HepG2 (cell line): ENCODE measurements around the gene ACVR1B. TPM values are rescaled to one million over a fixed set of nuclear protein-coding genes. Genes with fewer than 3 reads are reported as not detected.

ENCODE experiments used
- ATAC-seq: fragments of 200-7000 bp; cut with Tn5 transposase; 3 replicates; pipeline ENCODE4 v1.9.1; 2020; ENCODE audit warnings: mild to moderate bottlenecking, moderate library complexity
- BruUV-seq: library from RNA; stranded (reverse); fragments of 400-500 nt; replicated peaks from 2 replicates; lab custom pipeline; 2021; lab: Mats Ljungman, UMichigan
- CTCF ChIA-PET: fragments of 300-600 bp; formaldehyde crosslinking; extraction: SDS; loops from one replicate; lab custom pipeline; 2021; ENCODE audit warnings: low total read pairs, inconsistent platforms, low intra/inter-chr PET ratio; lab: Yijun Ruan, JAX
- POLR2A ChIA-PET: fragments of 350-600 bp; sonication (Branson Sonifier 250); formaldehyde crosslinking; loops from one replicate; lab custom pipeline; 2020; ENCODE audit warnings: antibody characterized with exemption, inconsistent platforms; lab: Yijun Ruan, JAX
- DNase-seq: peaks from one replicate; pipeline ENCODE4 v3.0.0-alpha.2; 2015; ENCODE audit warnings: low spot score
- FAIRE-seq: peaks from 3 replicates; lab custom pipeline; 2011; peaks lifted over from hg19 to GRCh38; lab: Jason Lieb, UNC
- H2AFZ ChIP-seq: one replicate; pipeline ENCODE4 v1.6.1; 2011; ENCODE audit warnings: low read length, inconsistent platforms
- H3K27ac ChIP-seq: fragments of 300-600 bp; 3 replicates; pipeline ENCODE4 v1.8.0; 2011; ENCODE audit warnings: mixed run types, mild to moderate bottlenecking, mixed read lengths, low read length, inconsistent platforms; ENCODE audit not compliant: insufficient read depth; ENCODE audit errors: extremely low read length
- H3K27me3 ChIP-seq, 2 experiments: fragments of 200-600 bp in 1 of 2; 2 replicates in 1 of 2; 3 replicates in 1 of 2; pipeline versions ENCODE4 v1.6.0 to v1.8.0; 2011; ENCODE audit warnings: low read length in 2 of 2, mild to moderate bottlenecking in 2 of 2, moderate library complexity in 2 of 2, inconsistent platforms in 1 of 2; ENCODE audit not compliant: insufficient read depth in 2 of 2, control insufficient read depth in 1 of 2
- H3K36me3 ChIP-seq, 2 experiments: fragments of 200-600 bp in 1 of 2; replicated peaks in 1 of 2; 2 replicates in 1 of 2; 3 replicates in 1 of 2; pipeline versions ENCODE4 v1.5.1 to v1.8.0; 2011; ENCODE audit warnings: low read length in 2 of 2, inconsistent platforms in 1 of 2; ENCODE audit not compliant: insufficient read depth in 2 of 2, control insufficient read depth in 1 of 2
- H3K4me1 ChIP-seq: 2 replicates; pipeline ENCODE4 v1.5.1; 2012; ENCODE audit warnings: low read length, inconsistent platforms; ENCODE audit not compliant: insufficient read depth
- H3K4me2 ChIP-seq: 2 replicates; pipeline ENCODE4 v1.6.0; 2011; ENCODE audit warnings: low read depth, low read length, inconsistent platforms
- H3K4me3 ChIP-seq, 3 experiments: fragments of 200-600 bp in 1 of 3; sonication (generic), shearing (Covaris generic) in 1 of 3; replicated peaks in 1 of 3; 2 replicates each; pipeline ENCODE4 v1.5.1; 2011 to 2016; ENCODE audit warnings: low read length in 3 of 3, inconsistent platforms in 2 of 3, low read depth in 2 of 3, mild to moderate bottlenecking in 2 of 3, control low read depth in 1 of 3, mixed read lengths in 1 of 3; ENCODE audit not compliant: insufficient read depth in 1 of 3
- H3K79me2 ChIP-seq: one replicate; pipeline ENCODE4 v1.6.1; 2011; ENCODE audit warnings: low read length, inconsistent platforms; ENCODE audit not compliant: insufficient read depth
- H3K9ac ChIP-seq: 2 replicates; pipeline ENCODE4 v1.6.0; 2011; ENCODE audit warnings: mild to moderate bottlenecking, low read depth, low read length, inconsistent platforms; ENCODE audit not compliant: insufficient read depth
- H3K9me3 ChIP-seq: 2 replicates; pipeline ENCODE4 v1.5.1; 2012; ENCODE audit warnings: mild to moderate bottlenecking, low read length
- H4K20me1 ChIP-seq: 2 replicates; pipeline ENCODE4 v1.6.0; 2011; ENCODE audit warnings: inconsistent platforms, mild to moderate bottlenecking, low read length, moderate library complexity; ENCODE audit not compliant: insufficient read depth
- AGO1 ChIP-seq: fragments of 200-400 bp; formaldehyde crosslinking; IDR thresholded peaks from 2 replicates; pipeline ENCODE4 v1.6.1; 2017; ENCODE audit warnings: mild to moderate bottlenecking, low read depth, low read length, moderate library complexity; ENCODE audit not compliant: poor library complexity, severe bottlenecking
- BORCS8-MEF2B ChIP-seq: sonication (generic); formaldehyde crosslinking; IDR thresholded peaks from 2 replicates; pipeline ENCODE4 v1.8.0; 2022; ENCODE audit warnings: mild to moderate bottlenecking, missing genetic modification reagents
- CBFB ChIP-seq: sonication (generic); formaldehyde crosslinking; IDR thresholded peaks from 2 replicates; pipeline ENCODE4 v1.4.0; 2020; ENCODE audit warnings: missing genetic modification reagents
- FOSL2 ChIP-seq: sonication (generic); formaldehyde crosslinking; IDR thresholded peaks from 2 replicates; pipeline ENCODE4 v1.4.0; 2020; ENCODE audit warnings: missing genetic modification reagents
- HES4 ChIP-seq: sonication (generic); formaldehyde crosslinking; IDR thresholded peaks from 2 replicates; pipeline ENCODE4 v1.9.0; 2021; ENCODE audit warnings: mild to moderate bottlenecking, missing genetic modification reagents, borderline replicate concordance
- KLF11 ChIP-seq: IDR thresholded peaks from 2 replicates; pipeline ENCODE4 v1.6.1; 2016; ENCODE audit warnings: missing compliant biosample characterization
- TAF15 ChIP-seq: fragments of 200-400 bp; formaldehyde crosslinking; IDR thresholded peaks from one replicate; pipeline ENCODE4 v1.6.1; 2018; ENCODE audit warnings: mild to moderate bottlenecking, low read depth, low read length; ENCODE audit not compliant: poor library complexity, severe bottlenecking
- TOPORS ChIP-seq: sonication (generic); formaldehyde crosslinking; IDR thresholded peaks from 2 replicates; pipeline ENCODE4 v1.8.0; 2023; ENCODE audit warnings: mild to moderate bottlenecking, missing genetic modification reagents
- ZEB1 ChIP-seq: IDR thresholded peaks from 2 replicates; pipeline ENCODE4 v1.6.1; 2012; ENCODE audit warnings: mild to moderate bottlenecking, low read depth, inconsistent platforms; ENCODE audit not compliant: insufficient replicate concordance
- ZMYM2 ChIP-seq: sonication (generic); formaldehyde crosslinking; IDR thresholded peaks from 2 replicates; pipeline ENCODE4 v1.8.0; 2022; ENCODE audit warnings: mild to moderate bottlenecking, missing genetic modification reagents
- ZNF292 ChIP-seq: sonication (generic); formaldehyde crosslinking; IDR thresholded peaks from 2 replicates; pipeline ENCODE4 v1.8.1; 2022; ENCODE audit warnings: mild to moderate bottlenecking, low read depth, missing genetic modification reagents, borderline replicate concordance
- ZNF577 ChIP-seq: sonication (generic); formaldehyde crosslinking; IDR thresholded peaks from 2 replicates; pipeline ENCODE4 v1.4.0; 2020; ENCODE audit warnings: mild to moderate bottlenecking, low read depth, missing genetic modification reagents, borderline replicate concordance
- WGBS: methylation state at CpG from one replicate; pipeline ENCODE4 v1.1.6; 2017; ENCODE audit warnings: low lambda C conversion rate; 5-methylcytosine and 5-hydroxymethylcytosine counted together
- in situ Hi-C: cut with HindIII; loops from 2 replicates; pipeline ENCODE4 v1.10.0; 2017; ENCODE audit warnings: low pct_unique_long_range_greater_than_20kb; ENCODE audit not compliant: extremely low pct_ligation_motif_present
- intact Hi-C: fragments of 100-400 bp; cut with micrococcal nuclease; formaldehyde crosslinking; loops from one replicate; pipeline ENCODE4 v1.10.0; 2022; ENCODE audit not compliant: unreplicated experiment
- polyA plus RNA-seq, 8 experiments: library from polyadenylated mRNA; depleted of rRNA in 3 of 8; stranded (reverse) in 7 of 8; unstranded in 1 of 8; fragments of >200 nt; fragmentation: Illumina TruSeq in 4 of 8; extraction: Trizol in 4 of 8; gene quantifications; 2 replicates each; pipeline versions ENCODE4 v1.2.1 to v1.2.3, GENCODE V29; 2011 to 2016; ENCODE audit warnings: low read depth in 4 of 8, missing spikeins in 1 of 8, mixed read lengths in 1 of 8; ENCODE audit not compliant: insufficient read depth in 1 of 8
- total RNA-seq, 5 experiments: library from RNA; depleted of rRNA; stranded (reverse); fragments of >200 nt; fragmentation: Illumina TruSeq; extraction: Trizol; gene quantifications; 2 replicates each; pipeline ENCODE4 v1.2.3, GENCODE V29; 2016; ENCODE audit warnings: low read depth in 1 of 5
- TF ChIP-seq, protein P1 (sequence below): sonication (generic); formaldehyde crosslinking; IDR thresholded peaks from 2 replicates; pipeline ENCODE4 v1.4.0; 2020; ENCODE audit warnings: missing genetic modification reagents
- TF ChIP-seq, protein P2 (sequence below): conservative IDR thresholded peaks from 2 replicates; pipeline ENCODE4 v1.6.1; 2018; ENCODE audit warnings: missing genetic modification reagents
- TF ChIP-seq, protein P3 (sequence below): sonication (generic); formaldehyde crosslinking; IDR thresholded peaks from 2 replicates; pipeline ENCODE4 v1.4.0; 2020; ENCODE audit warnings: missing genetic modification reagents

Gene ACVR1B
- total and polyA plus RNA-seq, 2 of the 13 experiments (the other 11 are each of a cell fraction or from before 2014, with no cell fraction given), result 8.9 to 12.1 TPM

DNA sequence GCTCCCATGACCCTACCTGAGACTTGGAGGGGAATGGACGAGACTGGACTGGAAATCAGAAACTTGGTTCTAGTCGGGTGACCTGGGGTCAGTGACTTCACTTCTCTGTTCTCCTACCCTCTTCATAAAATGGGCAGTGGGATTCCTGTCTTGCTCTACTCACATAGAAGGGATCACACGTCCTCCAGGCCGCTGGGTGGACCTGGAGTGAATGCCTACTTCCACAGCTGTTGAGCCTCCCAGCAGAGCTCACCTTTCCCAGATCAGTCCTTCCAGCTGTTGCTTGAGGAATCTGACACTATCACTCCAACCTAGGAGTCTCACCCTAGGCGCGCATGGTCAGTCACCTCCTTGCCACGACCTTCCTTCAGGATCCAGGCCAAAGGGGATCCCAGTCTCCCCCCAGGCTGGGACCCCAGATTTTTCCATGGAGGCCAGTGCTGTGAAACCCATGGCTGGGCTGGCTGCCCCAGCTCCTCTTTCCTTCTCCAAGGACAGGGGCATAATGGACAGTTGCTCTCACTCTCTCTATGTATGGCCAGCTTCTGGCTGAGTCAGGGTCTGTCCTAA, 43.6 kb upstream of the ACVR1B start:
- ATAC-seq, result no peak
- Histone ChIP-seq H4K20me1 (no peaks in the 10 kb centered on the region), H3K27ac (no peak overlapping the region), H3K36me3 (no peaks in the 10 kb centered on the region), H3K9me3 (no peaks in the 10 kb centered on the region), H3K9ac (no peak overlapping the region), H3K4me3 (no peak overlapping the region), H2AFZ (no peak overlapping the region), H3K27me3 (peaks cover 4 to 51% of the 10 kb centered on the region in 2 experiments; a peak in 4 of 5 replicates), H3K79me2 (no peaks in the 10 kb centered on the region), H3K4me2 (no peak overlapping the region), H3K4me1 (0 out of 2 replicates have a peak, but pooled peaks cover 9% of the 10 kb centered on the region)
- no TSS peak for BruUV-seq
- no peak for FAIRE-seq
- 47% methylated on average over 6 of the region's 7 CpGs for WGBS
- DNase-seq, result no peak
- intact Hi-C loops (no loop called here), in situ Hi-C loops (no loop called here)
- POLR2A ChIA-PET, result no interaction called here
- CTCF ChIA-PET, result no interaction called here
- TF ChIP-seq ZNF292 (CRISPR knock-in tag) (no peak), TAF15 (no peak), FOSL2 (no peak), ZEB1 (no peak), ZMYM2 (CRISPR knock-in tag) (no peak), TOPORS (CRISPR knock-in tag) (no peak), ZNF577 (CRISPR knock-in tag) (no peak), BORCS8-MEF2B (CRISPR knock-in tag) (no peak), CBFB (CRISPR knock-in tag) (no peak), HES4 (CRISPR knock-in tag) (no peak), AGO1 (no peak), KLF11 (CRISPR knock-in tag) (no peak)
- TF ChIP-seq, protein P1, sequence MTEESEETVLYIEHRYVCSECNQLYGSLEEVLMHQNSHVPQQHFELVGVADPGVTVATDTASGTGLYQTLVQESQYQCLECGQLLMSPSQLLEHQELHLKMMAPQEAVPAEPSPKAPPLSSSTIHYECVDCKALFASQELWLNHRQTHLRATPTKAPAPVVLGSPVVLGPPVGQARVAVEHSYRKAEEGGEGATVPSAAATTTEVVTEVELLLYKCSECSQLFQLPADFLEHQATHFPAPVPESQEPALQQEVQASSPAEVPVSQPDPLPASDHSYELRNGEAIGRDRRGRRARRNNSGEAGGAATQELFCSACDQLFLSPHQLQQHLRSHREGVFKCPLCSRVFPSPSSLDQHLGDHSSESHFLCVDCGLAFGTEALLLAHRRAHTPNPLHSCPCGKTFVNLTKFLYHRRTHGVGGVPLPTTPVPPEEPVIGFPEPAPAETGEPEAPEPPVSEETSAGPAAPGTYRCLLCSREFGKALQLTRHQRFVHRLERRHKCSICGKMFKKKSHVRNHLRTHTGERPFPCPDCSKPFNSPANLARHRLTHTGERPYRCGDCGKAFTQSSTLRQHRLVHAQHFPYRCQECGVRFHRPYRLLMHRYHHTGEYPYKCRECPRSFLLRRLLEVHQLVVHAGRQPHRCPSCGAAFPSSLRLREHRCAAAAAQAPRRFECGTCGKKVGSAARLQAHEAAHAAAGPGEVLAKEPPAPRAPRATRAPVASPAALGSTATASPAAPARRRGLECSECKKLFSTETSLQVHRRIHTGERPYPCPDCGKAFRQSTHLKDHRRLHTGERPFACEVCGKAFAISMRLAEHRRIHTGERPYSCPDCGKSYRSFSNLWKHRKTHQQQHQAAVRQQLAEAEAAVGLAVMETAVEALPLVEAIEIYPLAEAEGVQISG (CRISPR knock-in tag), result no peak
- TF ChIP-seq, protein P2, sequence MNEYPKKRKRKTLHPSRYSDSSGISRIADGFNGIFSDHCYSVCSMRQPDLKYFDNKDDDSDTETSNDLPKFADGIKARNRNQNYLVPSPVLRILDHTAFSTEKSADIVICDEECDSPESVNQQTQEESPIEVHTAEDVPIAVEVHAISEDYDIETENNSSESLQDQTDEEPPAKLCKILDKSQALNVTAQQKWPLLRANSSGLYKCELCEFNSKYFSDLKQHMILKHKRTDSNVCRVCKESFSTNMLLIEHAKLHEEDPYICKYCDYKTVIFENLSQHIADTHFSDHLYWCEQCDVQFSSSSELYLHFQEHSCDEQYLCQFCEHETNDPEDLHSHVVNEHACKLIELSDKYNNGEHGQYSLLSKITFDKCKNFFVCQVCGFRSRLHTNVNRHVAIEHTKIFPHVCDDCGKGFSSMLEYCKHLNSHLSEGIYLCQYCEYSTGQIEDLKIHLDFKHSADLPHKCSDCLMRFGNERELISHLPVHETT (CRISPR knock-in tag), result no peak
- TF ChIP-seq, protein P3, sequence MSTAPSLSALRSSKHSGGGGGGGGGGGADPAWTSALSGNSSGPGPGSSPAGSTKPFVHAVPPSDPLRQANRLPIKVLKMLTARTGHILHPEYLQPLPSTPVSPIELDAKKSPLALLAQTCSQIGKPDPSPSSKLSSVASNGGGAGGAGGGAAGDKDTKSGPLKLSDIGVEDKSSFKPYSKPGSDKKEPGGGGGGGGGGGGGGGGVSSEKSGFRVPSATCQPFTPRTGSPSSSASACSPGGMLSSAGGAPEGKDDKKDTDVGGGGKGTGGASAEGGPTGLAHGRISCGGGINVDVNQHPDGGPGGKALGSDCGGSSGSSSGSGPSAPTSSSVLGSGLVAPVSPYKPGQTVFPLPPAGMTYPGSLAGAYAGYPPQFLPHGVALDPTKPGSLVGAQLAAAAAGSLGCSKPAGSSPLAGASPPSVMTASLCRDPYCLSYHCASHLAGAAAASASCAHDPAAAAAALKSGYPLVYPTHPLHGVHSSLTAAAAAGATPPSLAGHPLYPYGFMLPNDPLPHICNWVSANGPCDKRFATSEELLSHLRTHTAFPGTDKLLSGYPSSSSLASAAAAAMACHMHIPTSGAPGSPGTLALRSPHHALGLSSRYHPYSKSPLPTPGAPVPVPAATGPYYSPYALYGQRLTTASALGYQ (CRISPR knock-in tag), result no peak
